Middle frontal gyrus (tissue), 1 donor: ENCODE measurements around the gene PADI2.
"Not testable (repeated sequence)": the region's sequence is repeated elsewhere in the genome, so short reads cannot be mapped to it uniquely, and the experiment has no call there.

ENCODE experiments used
- DNase-seq: peaks from one replicate; pipeline ENCODE4 v3.0.0-alpha.2; 2015; ENCODE audit warnings: low spot score; ENCODE audit errors: extremely low spot score

Gene PADI2

GRCh38 chr1:17086751-17087150, 32.5 kb downstream of the PADI2 start:
- no peak for DNase-seq

DNA sequence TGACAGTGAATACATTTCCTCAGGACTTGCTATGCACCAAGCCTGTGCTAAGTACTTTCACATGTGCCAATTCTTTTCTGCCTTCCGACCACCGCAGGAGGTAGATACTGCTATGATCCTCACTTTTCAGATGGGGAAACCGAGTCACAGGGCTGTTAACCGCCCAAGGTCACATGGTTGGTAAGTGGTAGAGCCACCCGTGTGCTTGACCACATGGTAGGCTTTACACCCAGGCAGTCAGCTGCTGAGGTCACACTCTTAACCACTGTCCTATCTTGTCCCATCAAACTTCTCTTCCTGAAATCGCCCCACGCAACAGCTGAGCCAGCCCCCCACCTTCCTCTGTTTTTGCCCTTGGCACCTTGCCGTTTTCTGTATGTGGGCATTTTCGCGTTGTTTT, 34.5 kb downstream of the PADI2 start:
- no peak for DNase-seq

GRCh38 chr1:17082761-17083160, 36.5 kb downstream of the PADI2 start:
- DNase-seq, result no peak

DNA sequence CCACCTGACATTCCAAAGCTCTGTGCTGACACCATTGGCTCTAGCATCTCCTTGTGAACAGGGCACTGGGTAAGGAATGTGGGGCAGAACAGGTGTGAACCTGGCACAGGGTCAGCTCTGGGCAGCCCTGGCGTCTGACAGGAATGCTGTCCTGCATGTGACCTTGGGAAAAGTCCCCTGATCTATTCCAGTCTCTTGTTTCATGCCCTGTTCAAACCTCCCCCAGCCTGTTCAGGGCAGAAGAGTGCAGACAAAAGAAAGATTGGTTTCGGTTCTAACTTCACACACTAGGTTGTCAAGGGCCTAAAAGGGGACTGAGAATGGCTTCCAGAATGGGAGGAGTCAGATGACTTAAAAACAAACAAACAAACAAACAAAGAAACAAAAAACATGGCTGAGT, 37.8 kb downstream of the PADI2 start:
- no peak for DNase-seq

GRCh38 chr1:17080880-17081279, 38.4 kb downstream of the PADI2 start:
- no peak for DNase-seq

DNA sequence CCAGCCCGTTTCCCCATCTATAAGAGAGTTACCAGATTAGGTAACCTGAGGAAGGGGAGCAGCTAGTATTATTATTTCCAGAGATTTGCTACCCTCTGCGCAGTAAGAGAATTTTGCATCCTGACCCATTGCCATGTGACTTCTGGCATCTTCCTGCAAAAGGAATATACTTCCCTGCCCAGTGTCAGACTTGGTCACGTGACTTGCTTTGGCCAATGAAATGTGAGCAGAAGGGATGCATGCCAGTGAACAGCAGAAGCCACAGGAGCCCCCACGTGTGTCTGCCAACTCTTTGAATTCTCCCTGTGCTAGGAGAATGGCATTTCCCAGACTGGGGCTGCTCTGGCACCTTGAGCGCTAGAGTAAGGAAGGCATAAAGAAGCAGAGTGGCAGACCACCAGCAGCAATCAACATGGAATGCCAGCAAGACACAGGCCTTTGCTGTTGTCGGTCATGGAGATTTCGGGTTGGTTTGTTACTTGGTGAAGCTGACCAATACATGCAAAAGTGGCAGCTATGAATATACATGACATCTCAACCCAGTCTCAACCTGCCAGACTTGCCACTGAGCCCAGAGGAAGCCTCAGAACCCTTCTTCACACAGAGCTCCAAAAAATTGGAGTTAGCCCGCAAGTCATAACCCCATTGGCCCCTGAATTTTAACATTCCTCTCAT, 39.0 kb downstream of the PADI2 start:
- no peak for DNase-seq

GRCh38 chr1:17078991-17079868, 40.0 kb downstream of the PADI2 start:
- DNase-seq, result no peak

DNA sequence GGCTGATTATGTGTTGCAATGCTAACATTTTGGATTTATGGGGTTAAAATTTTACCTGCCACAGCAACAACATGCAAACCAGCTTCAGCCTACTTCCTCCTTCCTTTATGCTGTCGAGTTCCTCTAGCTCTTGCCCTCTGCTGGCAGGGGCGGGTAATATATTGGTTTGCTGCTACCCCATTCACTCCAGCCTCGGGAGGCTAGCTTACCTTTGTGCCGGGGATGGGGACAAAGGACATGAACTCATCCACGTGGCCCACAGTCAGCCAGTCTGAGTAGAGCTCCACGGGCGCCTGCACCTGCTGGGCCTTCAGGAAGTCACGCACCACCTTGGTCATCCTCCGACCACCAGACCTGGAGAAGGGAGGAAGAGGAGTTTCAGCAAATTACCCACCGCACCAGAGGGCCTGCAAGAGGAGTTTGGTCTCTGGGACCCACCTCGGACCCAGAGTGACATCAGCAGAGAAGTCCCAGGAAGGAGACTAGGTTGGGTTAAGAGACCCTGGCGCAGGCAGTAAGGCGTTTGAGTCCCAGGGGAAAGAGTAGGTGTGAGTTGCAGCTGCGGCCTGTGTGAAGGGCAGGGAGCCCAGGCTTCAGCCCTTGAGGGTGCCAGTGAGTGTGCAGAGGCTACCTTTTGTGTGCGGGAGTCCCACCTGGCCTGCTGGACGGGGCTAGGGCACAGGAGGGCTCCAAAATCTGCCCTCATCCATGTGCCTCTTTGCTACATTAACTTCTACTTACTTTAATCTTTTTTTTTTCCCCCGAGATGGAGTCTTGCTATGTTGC, 43.6 kb downstream of the PADI2 start:
- no peak for DNase-seq

DNA sequence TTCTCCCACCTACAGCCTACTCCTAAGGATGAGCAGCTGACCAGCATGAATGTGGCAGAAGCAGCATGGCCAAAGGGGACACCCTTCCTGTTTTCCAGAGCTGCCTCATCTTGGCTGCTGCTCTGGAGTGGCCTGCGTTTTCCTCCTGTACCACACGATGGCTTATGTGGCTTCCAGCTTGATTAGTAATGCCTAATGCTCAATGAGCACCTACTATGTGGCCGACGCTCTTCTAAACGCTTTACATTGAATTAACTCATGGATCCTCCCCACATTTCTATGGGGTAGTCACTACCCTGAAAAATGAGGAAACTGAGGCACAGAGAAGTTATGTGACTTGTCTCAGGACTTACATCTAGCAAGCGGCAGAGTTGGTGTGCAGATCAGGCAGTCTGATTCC, 47.5 kb downstream of the PADI2 start:
- DNase-seq, result no peak

DNA sequence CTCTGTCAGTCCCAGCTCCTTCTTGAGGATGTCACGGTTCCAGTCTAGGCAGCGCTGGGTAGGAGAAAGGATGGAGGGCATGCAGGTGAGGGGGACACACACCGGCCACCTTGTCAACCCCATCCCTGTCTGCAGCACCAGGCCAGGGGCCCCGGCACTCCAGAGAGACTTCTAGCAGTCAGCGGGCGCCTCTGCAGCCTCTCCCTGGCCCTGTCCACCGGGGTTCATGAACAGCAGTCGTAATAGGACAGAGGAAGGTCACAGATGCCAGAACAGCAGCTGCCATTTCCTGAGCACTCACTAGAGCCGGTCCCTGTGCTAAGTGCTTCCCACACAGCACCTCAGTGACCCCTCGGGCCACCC, 49.1 kb downstream of the PADI2 start:
- no peak for DNase-seq

DNA sequence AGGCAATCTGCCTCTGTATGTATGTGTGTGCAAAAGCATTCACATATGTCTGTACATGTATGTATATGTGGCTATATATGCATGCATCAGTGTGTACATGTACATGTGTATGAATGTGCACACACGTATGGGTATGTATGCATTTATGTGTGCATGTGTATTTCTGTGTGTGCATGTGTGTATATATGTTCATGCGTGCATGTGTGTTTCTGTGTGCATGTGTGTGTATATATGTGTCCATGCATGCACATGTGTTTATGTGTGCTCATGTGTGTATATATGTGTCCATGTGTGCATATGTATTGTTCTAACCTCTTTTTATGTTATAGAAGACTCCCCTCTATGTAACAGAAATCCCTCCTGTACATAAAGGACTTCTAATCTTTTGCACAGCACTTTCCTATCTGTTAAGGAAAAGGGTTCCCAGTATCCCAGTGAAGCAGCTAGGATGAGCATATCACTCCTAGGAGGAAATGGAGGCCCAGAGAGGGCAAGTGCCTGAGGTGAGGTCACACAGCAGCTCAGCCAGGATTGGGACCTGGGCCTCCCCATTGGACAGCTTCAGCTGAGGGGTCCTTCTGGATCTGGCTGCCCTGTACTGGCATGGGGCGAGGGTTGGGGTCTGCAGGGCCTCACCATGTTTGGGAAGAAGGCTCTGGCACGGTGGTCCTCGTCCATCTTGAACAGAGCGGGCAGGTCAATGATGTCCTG, 49.6 kb downstream of the PADI2 start:
- DNase-seq, result no peak

GRCh38 chr1:17068789-17069188, 50.5 kb downstream of the PADI2 start:
- DNase-seq, result no peak

DNA sequence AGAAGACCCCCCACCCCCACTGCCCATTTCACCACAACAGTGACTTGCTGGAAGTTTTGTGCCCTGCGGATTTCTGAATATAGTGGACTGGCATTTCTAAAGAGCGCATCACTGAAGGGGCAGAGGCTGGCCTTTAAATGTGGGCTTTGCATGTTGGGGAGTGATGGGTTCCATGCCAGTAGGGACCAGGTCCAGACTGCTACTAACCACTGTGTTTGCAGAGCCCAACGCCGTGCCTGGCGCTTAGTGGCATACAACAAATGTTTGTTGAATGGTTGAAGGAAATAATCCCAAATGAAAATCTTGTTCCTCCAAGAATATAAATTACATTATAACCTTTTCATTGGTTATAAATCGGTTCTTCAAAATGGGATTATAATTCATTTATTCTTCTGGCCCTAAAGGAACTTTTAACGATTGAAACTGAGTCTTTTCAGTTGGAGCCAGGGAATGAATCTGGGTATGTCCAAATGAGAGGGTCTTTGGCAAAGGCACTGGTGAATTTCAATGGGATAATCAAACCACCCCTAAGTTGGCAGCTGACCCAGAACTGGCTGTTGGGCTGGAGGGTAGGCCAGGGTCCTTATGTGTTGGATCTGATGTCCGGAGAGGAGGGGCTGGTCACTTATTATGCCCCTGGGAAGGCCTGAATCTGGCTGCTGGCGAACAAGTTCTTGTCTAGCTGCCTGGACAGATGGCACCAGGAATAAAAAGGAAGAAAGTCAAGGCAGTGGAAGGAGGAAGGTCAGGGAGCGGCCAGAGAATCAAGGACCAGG, 51.6 kb downstream of the PADI2 start:
- no peak for DNase-seq

DNA sequence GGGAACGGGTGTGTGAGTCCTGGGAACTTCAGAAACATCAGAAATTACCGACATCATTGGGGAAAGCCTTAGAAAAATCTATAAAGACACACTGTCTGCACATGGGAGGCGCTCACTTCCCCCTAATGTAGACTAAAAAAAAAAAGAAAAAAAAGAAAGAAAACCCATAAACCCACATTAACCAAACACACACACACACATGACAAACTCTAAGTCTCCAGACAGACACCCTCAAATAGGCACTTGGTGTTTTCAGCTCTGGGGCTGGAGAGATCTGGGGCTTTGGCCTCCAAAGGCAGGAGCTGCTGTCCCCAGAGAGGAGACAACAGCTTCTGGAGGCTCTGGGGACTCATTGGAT, 52.2 kb downstream of the PADI2 start:
- no peak for DNase-seq

DNA sequence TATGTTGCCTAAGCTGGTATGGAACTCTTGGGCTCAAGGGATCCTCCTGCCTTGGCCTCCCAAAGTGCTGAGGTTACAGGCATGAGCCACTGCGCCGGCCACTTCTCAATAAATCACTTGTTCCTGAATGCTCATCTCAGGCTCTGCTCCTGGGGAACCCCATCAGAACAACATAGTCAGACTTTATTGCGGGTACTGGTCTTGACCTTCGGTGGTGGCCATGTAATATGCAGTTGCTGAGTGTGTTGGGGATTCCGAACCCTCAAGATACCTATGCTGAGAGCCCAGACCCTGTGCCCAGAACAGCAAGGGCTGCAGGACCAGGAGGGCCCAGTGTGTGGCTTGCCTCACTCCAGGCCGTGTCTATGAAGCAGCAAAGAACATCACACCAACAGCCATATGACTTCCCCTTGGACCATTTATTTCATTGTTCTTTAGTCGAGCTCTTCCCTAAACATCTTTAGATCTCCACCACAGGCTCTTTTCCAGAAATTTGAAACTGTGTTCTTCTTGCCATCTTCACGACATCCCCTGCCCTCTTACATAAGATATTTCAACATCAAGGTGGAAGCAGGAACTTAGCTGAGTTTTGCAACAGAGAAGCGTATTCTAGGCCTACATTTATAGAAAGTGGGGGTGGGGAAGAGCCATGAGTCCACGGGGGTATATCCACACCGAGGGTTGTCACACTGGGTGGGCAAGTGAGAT, 52.7 kb downstream of the PADI2 start:
- no peak for DNase-seq

DNA sequence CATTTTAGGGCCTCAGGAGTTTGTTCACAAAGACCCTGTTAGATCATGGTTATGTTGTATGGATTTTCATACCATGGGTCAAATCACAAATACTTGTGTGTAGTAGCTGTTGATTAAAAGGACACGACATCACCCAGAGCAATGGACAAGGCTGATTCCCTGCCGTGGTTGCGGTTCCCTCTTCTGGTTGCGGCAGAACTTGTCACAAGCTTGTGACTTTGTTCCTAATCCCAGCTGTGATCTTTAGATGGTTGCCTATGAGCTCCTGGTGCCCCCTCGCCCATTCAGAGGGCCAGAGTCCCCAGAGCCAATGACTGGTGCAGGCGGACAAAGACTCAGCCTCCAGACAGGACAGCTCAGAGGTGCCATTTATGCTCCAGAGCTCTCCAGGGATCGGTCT, 53.6 kb downstream of the PADI2 start:
- DNase-seq, result no peak

DNA sequence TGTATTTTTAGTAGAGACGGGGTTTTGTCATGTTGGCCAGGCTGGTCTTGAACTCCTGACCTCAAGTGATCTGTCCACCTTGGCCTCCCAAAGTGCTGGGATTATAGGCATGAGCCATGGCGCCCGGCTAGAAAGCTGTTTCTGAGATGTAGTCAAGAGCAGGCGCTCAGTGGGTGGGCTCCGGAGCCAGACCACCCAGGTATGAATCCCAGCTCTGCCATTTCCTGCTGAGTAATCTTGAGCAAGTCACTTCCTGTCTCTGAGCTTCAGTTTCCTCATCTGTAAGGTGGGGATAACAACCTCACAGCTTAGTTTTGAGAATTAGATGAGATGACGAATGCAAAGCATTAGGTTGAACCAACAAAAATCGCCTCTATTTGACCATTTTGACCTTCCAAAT, 56.5 kb downstream of the PADI2 start:
- DNase-seq, result not testable (repeated sequence)

DNA sequence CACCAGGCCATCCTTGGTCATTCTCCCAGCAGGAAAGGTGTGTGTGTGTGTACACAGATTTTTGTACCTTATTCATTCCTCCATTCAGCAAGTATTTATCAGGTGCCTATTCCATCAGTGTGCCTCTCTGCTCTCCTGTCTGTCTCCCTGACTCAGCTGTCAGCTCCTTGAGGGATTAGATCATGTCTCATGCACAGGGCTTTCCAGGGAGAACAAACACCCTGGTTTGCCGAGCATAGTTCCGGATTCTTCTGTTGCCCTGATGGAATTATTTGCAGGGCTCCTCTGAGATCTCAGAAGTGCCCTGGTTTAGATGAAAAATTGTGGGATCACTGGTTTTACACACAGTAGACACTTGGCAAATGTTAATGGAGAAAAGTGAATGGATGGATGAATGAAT, 57.4 kb downstream of the PADI2 start:
- no peak for DNase-seq

DNA sequence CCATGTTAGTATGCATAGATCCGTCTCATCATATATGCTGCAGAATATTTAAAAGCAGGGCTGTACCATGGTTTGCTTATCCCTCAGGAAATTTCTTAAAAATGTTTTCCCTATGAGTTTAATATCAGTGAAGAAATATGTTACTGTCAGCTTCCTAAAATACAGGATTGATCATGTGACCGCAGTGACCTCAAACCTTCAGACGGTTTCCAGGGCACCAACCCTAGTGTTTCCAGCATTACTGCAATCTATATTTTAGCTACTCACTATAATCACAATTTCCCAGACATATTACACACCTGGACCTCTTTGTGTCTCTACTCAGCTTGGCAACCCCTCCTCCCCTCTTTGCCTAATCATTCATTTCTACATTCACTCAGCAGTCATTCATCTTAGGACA, 57.8 kb downstream of the PADI2 start:
- DNase-seq, result no peak

GRCh38 chr1:17060306-17060749, 58.9 kb downstream of the PADI2 start:
- DNase-seq, result no peak
